HG02938 (cell line): ENCODE results near the gene PCIF1.
"Not testable (repeated sequence)": the region's sequence is repeated elsewhere in the genome, so short reads cannot be mapped to it uniquely, and the experiment has no call there.

Source experiments
- ATAC-seq: cut with Tn5 transposase; IDR thresholded peaks from one replicate; pipeline ENCODE4 v1.9.1; 2021; ENCODE audit warnings: mild to moderate bottlenecking, moderate library complexity; ENCODE audit not compliant: unreplicated experiment

PCIF1 gene

DNA sequence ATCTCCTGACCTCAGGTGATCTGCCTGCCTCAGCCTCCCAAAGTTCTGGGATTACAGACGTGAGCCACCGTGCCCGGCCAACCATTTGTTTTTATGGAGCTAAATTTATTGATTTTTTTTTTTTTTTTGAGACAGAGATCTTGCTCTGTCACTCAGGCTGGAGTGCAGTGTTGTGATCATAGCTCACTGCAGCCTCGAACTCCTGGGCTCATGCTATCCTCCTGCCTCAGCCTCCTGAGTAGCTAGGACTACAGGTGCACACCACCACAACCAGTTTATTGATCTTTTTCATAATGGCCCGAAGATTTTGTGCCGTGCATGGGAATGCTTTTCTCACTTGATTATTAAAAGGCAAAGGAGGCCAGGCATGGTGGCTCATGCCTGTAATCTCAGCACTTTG lies 54.3 kb downstream of the PCIF1 start:
- ATAC-seq, result not testable (repeated sequence)

DNA sequence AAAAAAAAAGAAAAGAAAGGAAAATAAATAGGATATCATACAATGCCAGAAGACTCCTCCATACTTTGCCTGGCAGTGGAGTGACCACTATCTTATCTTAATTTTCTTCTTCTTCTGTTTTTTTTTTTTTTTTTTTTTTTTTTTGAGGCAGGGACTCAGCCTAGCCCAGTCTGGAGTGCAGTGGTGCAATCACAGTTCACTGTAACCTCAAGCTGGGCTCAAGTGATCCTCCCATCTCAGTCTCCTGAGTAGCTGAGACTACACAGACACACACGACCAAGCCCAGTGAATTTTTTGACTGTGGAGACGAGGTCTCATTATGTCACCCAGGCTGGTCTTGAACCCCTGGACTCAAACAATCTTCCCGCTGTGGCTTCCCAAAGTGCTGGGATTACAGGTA lies 57.1 kb downstream of the PCIF1 start:
- no peak for ATAC-seq

DNA sequence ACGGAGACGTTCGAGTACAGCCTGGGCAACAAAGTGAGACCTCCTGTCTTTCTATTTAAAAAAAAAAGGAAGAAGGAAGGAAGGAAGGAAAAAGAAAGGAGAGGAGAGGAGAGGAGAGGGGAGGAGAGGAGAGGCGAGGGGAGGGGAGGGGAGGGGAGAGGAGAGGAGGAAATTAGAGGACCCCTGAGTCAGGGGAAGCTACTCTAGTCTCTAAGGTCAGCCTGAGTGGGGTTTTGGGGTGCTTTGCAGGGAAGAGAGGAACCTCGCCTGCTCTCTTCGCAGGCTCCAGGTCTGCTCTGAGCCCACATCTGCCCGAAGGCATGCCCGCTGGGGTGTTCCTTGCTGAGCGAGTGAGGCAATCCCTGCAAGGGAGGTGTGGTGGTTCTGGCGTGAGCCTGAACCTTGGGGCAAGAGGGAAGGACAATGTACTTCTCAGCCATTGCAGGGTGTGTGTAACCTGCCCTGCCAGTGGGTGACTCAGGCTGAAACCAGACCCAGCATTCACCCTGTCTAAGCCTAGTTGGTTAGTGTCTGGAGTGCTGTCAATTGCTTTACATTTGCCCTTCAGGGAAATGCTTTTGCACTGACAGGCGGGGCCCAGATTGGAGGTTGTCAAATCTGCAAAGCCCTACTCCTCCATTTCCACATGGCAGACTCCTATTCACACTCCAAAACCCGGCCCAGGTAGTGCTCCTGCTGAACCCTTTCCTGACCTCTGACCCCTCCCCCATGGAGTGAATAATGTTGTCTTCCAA lies 58.9 kb downstream of the PCIF1 start:
- ATAC-seq, result no peak

DNA sequence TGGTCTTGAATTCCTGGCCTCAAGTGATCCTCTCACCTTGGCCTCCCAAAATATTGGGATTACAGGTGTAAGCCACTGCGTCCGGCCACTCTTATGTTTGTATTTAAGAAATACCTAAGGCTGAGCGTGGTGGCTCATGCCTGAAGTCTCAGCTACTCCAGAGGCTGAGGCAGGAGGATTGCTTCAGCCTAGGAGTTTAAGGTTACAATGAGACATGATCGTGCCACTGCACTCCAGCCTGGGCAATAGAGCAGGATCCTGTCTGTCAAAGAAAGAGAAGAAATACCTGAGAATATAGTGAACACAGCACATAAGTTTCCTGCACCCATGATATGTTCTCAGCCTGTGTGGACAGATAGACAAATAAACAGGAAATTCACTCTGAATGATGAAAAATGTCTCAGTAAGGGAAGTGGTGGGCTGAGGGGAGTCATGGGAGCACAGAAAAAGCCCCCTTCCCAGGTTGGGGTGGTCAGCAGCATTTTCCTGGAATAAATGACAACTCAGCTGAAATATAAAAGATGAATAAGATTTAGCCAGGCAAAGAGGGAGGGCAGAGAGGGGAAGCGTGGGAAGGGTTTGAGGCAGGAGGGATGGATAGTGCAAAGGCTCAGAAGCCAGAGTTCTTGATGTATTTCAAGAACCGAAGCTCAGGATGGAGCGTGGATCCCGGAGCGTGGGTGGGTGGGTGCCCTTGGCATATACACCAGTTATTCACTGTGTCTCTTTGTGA lies 60.4 kb downstream of the PCIF1 start:
- ATAC-seq, result no peak

DNA sequence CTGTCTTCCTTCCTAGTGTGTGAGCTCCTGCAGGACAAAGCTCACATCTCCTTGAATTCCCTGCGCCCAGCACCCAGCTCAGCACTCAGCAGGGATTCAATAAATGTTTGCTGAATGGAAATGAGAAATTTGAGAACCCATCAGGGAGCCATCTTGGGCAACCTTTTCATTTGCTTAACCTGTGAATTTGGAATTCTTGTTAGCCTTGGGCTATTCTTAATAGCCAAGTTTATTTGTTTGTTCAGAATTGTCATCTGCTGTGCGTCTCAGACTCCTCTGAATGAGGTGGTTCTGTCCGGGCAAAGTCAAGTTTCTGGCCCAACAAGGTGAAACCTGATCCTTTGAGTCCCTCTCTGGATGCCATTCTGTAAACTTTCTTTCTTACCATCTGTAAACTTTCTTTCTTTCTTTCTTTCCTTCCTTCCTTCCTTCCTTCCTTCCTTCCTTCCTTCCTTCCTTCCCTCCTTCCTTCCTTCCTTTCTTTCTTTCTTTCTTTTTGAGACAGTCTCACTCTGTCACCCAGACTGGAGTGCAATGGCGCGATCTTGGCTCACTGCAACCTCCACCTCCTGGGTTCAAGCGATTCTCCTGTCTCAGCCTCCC lies 61.1 kb downstream of the PCIF1 start:
- not testable (repeated sequence) for ATAC-seq

DNA sequence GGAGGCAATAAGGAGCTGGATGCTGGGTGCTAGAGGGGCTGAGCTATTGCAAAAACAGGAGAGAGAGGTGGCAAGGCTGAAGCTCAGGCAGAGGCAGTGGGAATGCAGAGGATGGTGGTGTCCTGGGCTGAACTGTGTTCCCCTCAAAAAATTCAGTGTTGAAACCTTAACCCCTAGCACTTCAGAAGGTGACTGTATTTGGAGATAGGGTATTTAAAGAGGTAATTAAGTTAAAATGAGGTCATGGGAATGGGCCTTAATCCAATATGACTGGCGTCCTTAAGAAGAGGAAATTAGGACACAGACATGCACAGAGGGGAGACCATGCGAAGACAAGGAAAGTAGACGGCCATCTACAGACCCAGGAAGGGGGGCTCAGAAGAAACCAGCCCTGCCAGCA lies 62.7 kb downstream of the PCIF1 start:
- no peak for ATAC-seq
